BE2C (cell line): Measurements from ENCODE around the gene ZNF611.
"Not testable (repeated sequence)": the region's sequence is repeated elsewhere in the genome, so short reads cannot be mapped to it uniquely, and the experiment has no call there.

Source experiments
- DNase-seq: peaks from one replicate; pipeline ENCODE4 v3.0.0-alpha.2; 2020
- H3K27me3 ChIP-seq: fragments of 250-450 bp; sonication (Bioruptor Pico); 2 replicates; pipeline ENCODE4 v1.5.1; 2020; ENCODE audit warnings: mild to moderate bottlenecking
- H3K36me3 ChIP-seq: fragments of 250-450 bp; sonication (Bioruptor Pico); 2 replicates; pipeline ENCODE4 v1.5.1; 2020; ENCODE audit warnings: mild to moderate bottlenecking
- H3K4me1 ChIP-seq: fragments of 250-450 bp; sonication (Bioruptor Pico); 2 replicates; pipeline ENCODE4 v1.5.1; 2020
- H3K4me3 ChIP-seq: 2 replicates; pipeline ENCODE4 v1.5.1; 2011; ENCODE audit warnings: low read depth, low read length
- H3K9me3 ChIP-seq: fragments of 250-450 bp; sonication (Bioruptor Pico); 2 replicates; pipeline ENCODE4 v1.5.1; 2020
- CTCF ChIP-seq: IDR thresholded peaks from 2 replicates; pipeline ENCODE4 v1.5.1; 2012; ENCODE audit warnings: mild to moderate bottlenecking, low read depth, low read length

Gene ZNF611

GRCh38 chr19:52695996-52696395 lies 38.8 kb downstream of the ZNF611 start:
- no peaks in the 10 kb centered on the region for H3K4me1 ChIP-seq
- H3K4me3 ChIP-seq, result no peak overlapping the region
- no peak for DNase-seq
- H3K36me3 ChIP-seq, result no peaks in the 10 kb centered on the region
- H3K9me3 ChIP-seq, result no peaks in the 10 kb centered on the region
- no peaks in the 10 kb centered on the region for H3K27me3 ChIP-seq
- TF ChIP-seq CTCF, result no peak

- H3K27me3 ChIP-seq, result no peaks in the 10 kb centered on the region
- no peaks in the 10 kb centered on the region for H3K9me3 ChIP-seq
- DNase-seq, result no peak
- no peak for TF ChIP-seq CTCF
- H3K4me1 ChIP-seq, result no peaks in the 10 kb centered on the region
- H3K36me3 ChIP-seq, result no peaks in the 10 kb centered on the region
- H3K4me3 ChIP-seq, result no peak overlapping the region
Measured at GRCh38 chr19:52694921-52695320, 39.9 kb downstream of the ZNF611 start.

GRCh38 chr19:52694281-52694680 lies 40.6 kb downstream of the ZNF611 start:
- H3K9me3 ChIP-seq, H3K4me1 ChIP-seq, H3K27me3 ChIP-seq, H3K36me3 ChIP-seq, H3K4me3 ChIP-seq: not testable (repeated sequence)
- DNase-seq, result peak; percentile 9

- no peaks in the 10 kb centered on the region for H3K4me1 ChIP-seq
- no peak for TF ChIP-seq CTCF
- no peaks in the 10 kb centered on the region for H3K36me3 ChIP-seq
- H3K27me3 ChIP-seq, result no peaks in the 10 kb centered on the region
- DNase-seq, result no peak
- H3K9me3 ChIP-seq, result no peaks in the 10 kb centered on the region
- H3K4me3 ChIP-seq, result no peak overlapping the region
Measured at GRCh38 chr19:52692431-52693008, 42.3 kb downstream of the ZNF611 start.

- no peak for TF ChIP-seq CTCF
Measured at GRCh38 chr19:52691737-52692136, 43.1 kb downstream of the ZNF611 start.

GRCh38 chr19:52691215-52691610 lies 43.6 kb downstream of the ZNF611 start:
- Histone ChIP-seq H3K36me3 (no peaks in the 10 kb centered on the region), H3K9me3 (no peaks in the 10 kb centered on the region), H3K27me3 (no peaks in the 10 kb centered on the region), H3K4me1 (no peaks in the 10 kb centered on the region), H3K4me3 (no peak overlapping the region)
- no peak for TF ChIP-seq CTCF
- no peak for DNase-seq

More at GRCh38 chr19:52691737-52692136, 43.1 kb downstream of the ZNF611 start:
- H3K4me3 ChIP-seq, result no peak overlapping the region
- H3K4me1 ChIP-seq, result no peaks in the 10 kb centered on the region
- H3K9me3 ChIP-seq, result no peaks in the 10 kb centered on the region
- H3K27me3 ChIP-seq, result no peaks in the 10 kb centered on the region
- H3K36me3 ChIP-seq, result no peaks in the 10 kb centered on the region
- no peak for DNase-seq
